ENCODE data around the gene KCNA3.
"Not testable (repeated sequence)": the region's sequence is repeated elsewhere in the genome, so short reads cannot be mapped to it uniquely, and the experiment has no call there.

The KCNA3 gene

GRCh38 chr1:110677526-110677925 is 2.8 kb upstream of the KCNA3 start:
- no peak for DNase-seq

- no peak for DNase-seq
These were observed 2.2 kb upstream of the KCNA3 start for GRCh38 chr1:110676970-110677369.

GRCh38 chr1:110675060-110675791 is 486 bp upstream of the KCNA3 start:
- peak in 3 of 14 donors; percentile 9 to 61 (median 43) for DNase-seq

GRCh38 chr1:110673805-110674336 is 869 bp downstream of the KCNA3 start:
- DNase-seq = peak in 1 of 14 donors; percentile 41

GRCh38 chr1:110673197-110673701 is 1.5 kb downstream of the KCNA3 start:
- peak in 1 of 14 donors; percentile 57 for DNase-seq

- no peak for DNase-seq
These were observed 2.0 kb downstream of the KCNA3 start for GRCh38 chr1:110672753-110673108.

GRCh38 chr1:110672001-110672752 is 2.6 kb downstream of the KCNA3 start:
- DNase-seq = peak in 1 of 14 donors; percentile 91

- DNase-seq = no peak
These were observed 3.4 kb downstream of the KCNA3 start for GRCh38 chr1:110671361-110671760.

GRCh38 chr1:110668549-110668948 is 6.2 kb downstream of the KCNA3 start:
- no peak for DNase-seq

GRCh38 chr1:110667776-110668175 is 7.0 kb downstream of the KCNA3 start:
- no peak for DNase-seq

GRCh38 chr1:110663241-110663640 is 11.5 kb downstream of the KCNA3 start:
- DNase-seq = no peak

- DNase-seq = not testable (repeated sequence)
These were observed 15.2 kb downstream of the KCNA3 start for GRCh38 chr1:110659559-110659958.

- no peak for DNase-seq
These were observed 17.4 kb downstream of the KCNA3 start for GRCh38 chr1:110657351-110657750.

- no peak for DNase-seq
These were observed 24.1 kb downstream of the KCNA3 start for GRCh38 chr1:110650609-110651008.

GRCh38 chr1:110648417-110648816 is 26.3 kb downstream of the KCNA3 start:
- DNase-seq = no peak

GRCh38 chr1:110647254-110647891 is 27.4 kb downstream of the KCNA3 start:
- no peak for DNase-seq

GRCh38 chr1:110645821-110646735 is 28.7 kb downstream of the KCNA3 start:
- DNase-seq = no peak

- DNase-seq = no peak
These were observed 29.5 kb downstream of the KCNA3 start for GRCh38 chr1:110645211-110645610.

- DNase-seq = no peak
These were observed 30.8 kb downstream of the KCNA3 start for GRCh38 chr1:110643879-110644472.

GRCh38 chr1:110639724-110640386 is 34.9 kb downstream of the KCNA3 start:
- DNase-seq = no peak

GRCh38 chr1:110638556-110638955 is 36.2 kb downstream of the KCNA3 start:
- no peak for DNase-seq

Data from C1 segment of cervical spinal cord (tissue), 14 donors.